Endothelial cell (in vitro differentiated cells): ENCODE data around the gene NBEA. TPM values are rescaled to one million over a fixed set of nuclear protein-coding genes. Genes with fewer than 3 reads are reported as not detected.

Experiments used
- DNase-seq: peaks from one replicate; pipeline ENCODE4 v3.0.0; 2021; ENCODE audit warnings: low spot score
- H3K27ac Mint-ChIP-seq: one replicate; pipeline ENCODE4 v1.8.0; 2021; ENCODE audit warnings: mixed read lengths, inconsistent platforms; ENCODE audit not compliant: unreplicated experiment
- H3K27me3 Mint-ChIP-seq: one replicate; pipeline ENCODE4 v1.8.0; 2021; ENCODE audit warnings: mild to moderate bottlenecking, moderate library complexity, mixed read lengths, inconsistent platforms; ENCODE audit not compliant: unreplicated experiment
- H3K36me3 Mint-ChIP-seq: one replicate; pipeline ENCODE4 v1.8.0; 2021; ENCODE audit warnings: mild to moderate bottlenecking, low read depth, mixed read lengths, inconsistent platforms; ENCODE audit not compliant: unreplicated experiment
- H3K4me1 Mint-ChIP-seq: one replicate; pipeline ENCODE4 v1.8.0; 2021; ENCODE audit warnings: mild to moderate bottlenecking, mixed read lengths, inconsistent platforms; ENCODE audit not compliant: unreplicated experiment
- H3K4me3 Mint-ChIP-seq: one replicate; pipeline ENCODE4 v1.8.0; 2021; ENCODE audit warnings: mild to moderate bottlenecking, mixed read lengths, inconsistent platforms; ENCODE audit not compliant: unreplicated experiment
- H3K9me3 Mint-ChIP-seq: one replicate; pipeline ENCODE4 v1.8.0; 2021; ENCODE audit warnings: mixed read lengths, inconsistent platforms; ENCODE audit not compliant: unreplicated experiment
- total RNA-seq: library from RNA; stranded (reverse); fragmentation: NEBNext Ultra II Directional; extraction: Animal tissue kit (Norgen Biotek cat#: 25700); gene quantifications from one replicate; pipeline ENCODE4 v1.2.1, GENCODE V29; 2021; ENCODE audit not compliant: unreplicated experiment
- TF ChIP-seq, protein P1 (sequence below): fragments of 200-600 bp; sonication (generic); IDR thresholded peaks from one replicate; pipeline ENCODE4 v1.5.0; 2021; ENCODE audit warnings: antibody characterized with exemption; ENCODE audit not compliant: unreplicated experiment

NBEA gene
- total RNA-seq, 1 donor from 2014 or later, result 11.7 TPM

GRCh38 chr13:35527451-35527850 is 585.4 kb downstream of the NBEA start:
- no peaks in the 10 kb centered on the region for H3K27me3 Mint-ChIP-seq
- no peak overlapping the region for H3K4me3 Mint-ChIP-seq
- TF ChIP-seq, protein P1, sequence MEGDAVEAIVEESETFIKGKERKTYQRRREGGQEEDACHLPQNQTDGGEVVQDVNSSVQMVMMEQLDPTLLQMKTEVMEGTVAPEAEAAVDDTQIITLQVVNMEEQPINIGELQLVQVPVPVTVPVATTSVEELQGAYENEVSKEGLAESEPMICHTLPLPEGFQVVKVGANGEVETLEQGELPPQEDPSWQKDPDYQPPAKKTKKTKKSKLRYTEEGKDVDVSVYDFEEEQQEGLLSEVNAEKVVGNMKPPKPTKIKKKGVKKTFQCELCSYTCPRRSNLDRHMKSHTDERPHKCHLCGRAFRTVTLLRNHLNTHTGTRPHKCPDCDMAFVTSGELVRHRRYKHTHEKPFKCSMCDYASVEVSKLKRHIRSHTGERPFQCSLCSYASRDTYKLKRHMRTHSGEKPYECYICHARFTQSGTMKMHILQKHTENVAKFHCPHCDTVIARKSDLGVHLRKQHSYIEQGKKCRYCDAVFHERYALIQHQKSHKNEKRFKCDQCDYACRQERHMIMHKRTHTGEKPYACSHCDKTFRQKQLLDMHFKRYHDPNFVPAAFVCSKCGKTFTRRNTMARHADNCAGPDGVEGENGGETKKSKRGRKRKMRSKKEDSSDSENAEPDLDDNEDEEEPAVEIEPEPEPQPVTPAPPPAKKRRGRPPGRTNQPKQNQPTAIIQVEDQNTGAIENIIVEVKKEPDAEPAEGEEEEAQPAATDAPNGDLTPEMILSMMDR, result no peak
- H3K36me3 Mint-ChIP-seq, result no peaks in the 10 kb centered on the region
- DNase-seq, result no peak
- H3K4me1 Mint-ChIP-seq, result peaks cover 3% of the 10 kb centered on the region
- H3K9me3 Mint-ChIP-seq, result no peaks in the 10 kb centered on the region
- no peak overlapping the region for H3K27ac Mint-ChIP-seq

DNA sequence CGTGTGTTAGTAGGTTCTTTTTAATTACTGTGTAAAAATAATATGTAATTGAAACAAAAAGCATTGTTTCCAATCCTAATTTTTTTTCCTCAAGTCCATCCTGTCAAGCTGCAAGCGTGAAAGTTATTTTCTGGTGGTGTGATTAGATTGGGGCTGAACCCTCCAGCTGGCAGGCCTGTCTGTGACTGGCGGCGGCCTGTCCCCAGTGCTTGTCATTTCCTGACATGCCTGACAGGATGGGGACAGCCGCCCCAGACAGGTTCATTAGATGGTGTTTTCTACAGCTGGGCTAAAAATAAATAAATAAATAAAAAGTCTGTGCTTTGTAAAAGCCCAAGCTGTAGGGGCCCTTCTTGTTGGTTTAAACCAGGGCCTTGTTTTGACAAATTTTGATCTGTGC is 588.1 kb downstream of the NBEA start:
- no peaks in the 10 kb centered on the region for H3K36me3 Mint-ChIP-seq
- H3K4me3 Mint-ChIP-seq, result no peak overlapping the region
- peaks cover 9% of the 10 kb centered on the region for H3K4me1 Mint-ChIP-seq
- DNase-seq, result no peak
- no peaks in the 10 kb centered on the region for H3K9me3 Mint-ChIP-seq
- no peaks in the 10 kb centered on the region for H3K27me3 Mint-ChIP-seq
- H3K27ac Mint-ChIP-seq, result peak overlapping the region; percentile 28
- TF ChIP-seq, protein P1, result no peak

DNA sequence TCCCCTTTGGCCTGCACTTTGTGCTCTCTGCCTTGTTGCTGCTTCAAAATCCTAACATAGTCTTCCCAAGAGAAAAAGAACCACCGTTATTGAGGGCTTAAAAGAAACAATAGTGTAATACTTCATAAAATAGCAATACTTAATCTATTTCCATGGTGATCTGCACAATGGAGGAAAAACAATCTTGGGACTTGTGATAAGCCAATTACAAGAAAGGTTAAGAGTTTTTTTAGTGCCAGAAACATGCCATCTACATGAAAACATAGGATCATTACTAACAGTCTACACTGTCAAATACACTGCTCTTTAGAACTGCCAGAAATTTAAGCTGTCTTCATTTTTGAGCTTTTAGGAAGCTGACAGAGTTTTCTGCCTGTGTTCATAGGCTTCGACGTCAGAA is 588.5 kb downstream of the NBEA start:
- H3K4me1 Mint-ChIP-seq, result peaks cover 9% of the 10 kb centered on the region
- H3K27me3 Mint-ChIP-seq, result no peaks in the 10 kb centered on the region
- no peak for DNase-seq
- H3K27ac Mint-ChIP-seq, result peak overlapping the region; percentile 28
- TF ChIP-seq, protein P1, result no peak
- no peaks in the 10 kb centered on the region for H3K36me3 Mint-ChIP-seq
- H3K4me3 Mint-ChIP-seq, result no peak overlapping the region
- no peaks in the 10 kb centered on the region for H3K9me3 Mint-ChIP-seq

DNA sequence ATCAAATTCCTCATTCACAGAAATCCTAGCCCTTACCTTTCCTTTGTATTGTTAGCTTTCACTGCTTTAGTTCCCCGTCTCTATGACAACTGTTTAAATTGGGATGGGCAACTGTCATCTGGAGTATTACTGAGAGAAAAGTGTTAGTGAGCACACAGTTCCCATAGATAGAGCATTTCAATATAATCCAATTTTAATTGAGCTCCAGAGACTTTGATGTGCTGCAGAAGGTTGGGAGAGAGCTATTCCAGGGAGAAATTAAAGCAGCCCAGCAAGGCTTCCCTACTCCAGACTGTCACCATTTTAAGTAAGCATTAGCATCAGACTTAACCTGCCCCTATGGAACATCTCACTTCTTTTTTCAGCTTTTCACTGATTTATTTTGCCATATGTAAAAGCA is 589.5 kb downstream of the NBEA start:
- Mint-ChIP-seq H3K9me3 (no peaks in the 10 kb centered on the region), H3K36me3 (no peaks in the 10 kb centered on the region), H3K27ac (no peak overlapping the region), H3K4me3 (no peak overlapping the region), H3K27me3 (no peaks in the 10 kb centered on the region), H3K4me1 (peaks cover 9% of the 10 kb centered on the region)
- no peak for DNase-seq
- TF ChIP-seq, protein P1, result no peak

DNA sequence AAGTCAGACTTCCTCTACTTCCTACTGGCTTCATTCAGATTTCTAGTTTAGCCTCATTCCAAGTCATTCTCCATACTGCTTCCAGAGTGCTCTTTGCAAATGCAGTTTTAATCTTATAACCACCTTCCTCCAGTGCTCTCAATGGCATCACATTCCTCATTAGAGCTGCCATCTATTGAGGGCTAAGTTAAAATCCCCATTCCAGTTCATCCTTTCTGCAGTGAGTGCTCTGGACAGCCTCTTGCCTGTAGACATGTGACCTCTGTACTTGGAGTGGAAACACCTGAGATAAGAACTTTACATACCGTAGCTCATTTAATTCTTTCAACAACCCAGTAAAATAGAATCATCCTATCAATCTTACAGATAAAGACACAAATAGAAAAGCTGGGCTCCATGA is 592.3 kb downstream of the NBEA start:
- Mint-ChIP-seq H3K4me3 (no peak overlapping the region), H3K36me3 (no peaks in the 10 kb centered on the region), H3K4me1 (peaks cover 9% of the 10 kb centered on the region), H3K27ac (peak overlapping the region; percentile 4), H3K9me3 (no peaks in the 10 kb centered on the region), H3K27me3 (no peaks in the 10 kb centered on the region)
- TF ChIP-seq, protein P1, result no peak
- DNase-seq, result no peak
